ENCODE measurements around the gene VN1R4. TPM values are rescaled to one million over a fixed set of nuclear protein-coding genes. Genes with fewer than 3 reads are reported as not detected.
"Not testable (repeated sequence)": the region's sequence is repeated elsewhere in the genome, so short reads cannot be mapped to it uniquely, and the experiment has no call there.

VN1R4 gene
- total RNA-seq, 1 experiment from 2014 or later: not detected

DNA sequence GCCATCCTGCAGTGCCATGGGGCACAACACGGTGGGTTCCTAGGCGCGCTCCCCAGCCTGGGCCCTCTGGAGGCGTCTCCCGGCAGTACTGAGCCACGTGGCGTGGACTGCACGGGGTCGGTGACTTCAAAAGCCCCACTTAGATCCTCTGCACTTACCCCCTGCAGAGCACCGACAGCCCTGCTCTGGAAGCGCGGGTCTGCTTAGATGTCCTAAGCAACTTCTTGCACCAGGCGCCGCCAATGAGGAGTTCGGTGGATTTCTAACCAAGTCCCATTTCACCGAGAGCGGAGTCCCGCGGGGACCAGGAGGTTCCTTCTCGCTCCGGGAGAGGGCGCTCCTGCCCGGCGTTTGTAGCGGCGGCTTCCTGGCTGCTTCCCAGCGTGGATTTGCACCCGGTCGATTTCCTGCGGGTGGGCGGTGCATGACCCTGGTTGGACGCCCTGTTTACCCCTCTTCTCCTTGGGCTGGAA is 40.9 kb upstream of the VN1R4 start:
- no TSS peak for BruUV-seq (replicated peaks)
- ChIA-PET POLR2A (no interaction called here), CTCF (no interaction called here)
- TF ChIP-seq, protein P1, sequence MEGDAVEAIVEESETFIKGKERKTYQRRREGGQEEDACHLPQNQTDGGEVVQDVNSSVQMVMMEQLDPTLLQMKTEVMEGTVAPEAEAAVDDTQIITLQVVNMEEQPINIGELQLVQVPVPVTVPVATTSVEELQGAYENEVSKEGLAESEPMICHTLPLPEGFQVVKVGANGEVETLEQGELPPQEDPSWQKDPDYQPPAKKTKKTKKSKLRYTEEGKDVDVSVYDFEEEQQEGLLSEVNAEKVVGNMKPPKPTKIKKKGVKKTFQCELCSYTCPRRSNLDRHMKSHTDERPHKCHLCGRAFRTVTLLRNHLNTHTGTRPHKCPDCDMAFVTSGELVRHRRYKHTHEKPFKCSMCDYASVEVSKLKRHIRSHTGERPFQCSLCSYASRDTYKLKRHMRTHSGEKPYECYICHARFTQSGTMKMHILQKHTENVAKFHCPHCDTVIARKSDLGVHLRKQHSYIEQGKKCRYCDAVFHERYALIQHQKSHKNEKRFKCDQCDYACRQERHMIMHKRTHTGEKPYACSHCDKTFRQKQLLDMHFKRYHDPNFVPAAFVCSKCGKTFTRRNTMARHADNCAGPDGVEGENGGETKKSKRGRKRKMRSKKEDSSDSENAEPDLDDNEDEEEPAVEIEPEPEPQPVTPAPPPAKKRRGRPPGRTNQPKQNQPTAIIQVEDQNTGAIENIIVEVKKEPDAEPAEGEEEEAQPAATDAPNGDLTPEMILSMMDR (IDR thresholded peaks at IDR 0.05): peak; percentile 80
- TF ChIP-seq, protein P2, sequence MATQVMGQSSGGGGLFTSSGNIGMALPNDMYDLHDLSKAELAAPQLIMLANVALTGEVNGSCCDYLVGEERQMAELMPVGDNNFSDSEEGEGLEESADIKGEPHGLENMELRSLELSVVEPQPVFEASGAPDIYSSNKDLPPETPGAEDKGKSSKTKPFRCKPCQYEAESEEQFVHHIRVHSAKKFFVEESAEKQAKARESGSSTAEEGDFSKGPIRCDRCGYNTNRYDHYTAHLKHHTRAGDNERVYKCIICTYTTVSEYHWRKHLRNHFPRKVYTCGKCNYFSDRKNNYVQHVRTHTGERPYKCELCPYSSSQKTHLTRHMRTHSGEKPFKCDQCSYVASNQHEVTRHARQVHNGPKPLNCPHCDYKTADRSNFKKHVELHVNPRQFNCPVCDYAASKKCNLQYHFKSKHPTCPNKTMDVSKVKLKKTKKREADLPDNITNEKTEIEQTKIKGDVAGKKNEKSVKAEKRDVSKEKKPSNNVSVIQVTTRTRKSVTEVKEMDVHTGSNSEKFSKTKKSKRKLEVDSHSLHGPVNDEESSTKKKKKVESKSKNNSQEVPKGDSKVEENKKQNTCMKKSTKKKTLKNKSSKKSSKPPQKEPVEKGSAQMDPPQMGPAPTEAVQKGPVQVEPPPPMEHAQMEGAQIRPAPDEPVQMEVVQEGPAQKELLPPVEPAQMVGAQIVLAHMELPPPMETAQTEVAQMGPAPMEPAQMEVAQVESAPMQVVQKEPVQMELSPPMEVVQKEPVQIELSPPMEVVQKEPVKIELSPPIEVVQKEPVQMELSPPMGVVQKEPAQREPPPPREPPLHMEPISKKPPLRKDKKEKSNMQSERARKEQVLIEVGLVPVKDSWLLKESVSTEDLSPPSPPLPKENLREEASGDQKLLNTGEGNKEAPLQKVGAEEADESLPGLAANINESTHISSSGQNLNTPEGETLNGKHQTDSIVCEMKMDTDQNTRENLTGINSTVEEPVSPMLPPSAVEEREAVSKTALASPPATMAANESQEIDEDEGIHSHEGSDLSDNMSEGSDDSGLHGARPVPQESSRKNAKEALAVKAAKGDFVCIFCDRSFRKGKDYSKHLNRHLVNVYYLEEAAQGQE (IDR thresholded peaks at IDR 0.05; ENCODE audit: insufficient read depth in 1 of 2, low read depth in 2 of 2, low read length in 1 of 2): no peak
- TF ChIP-seq SIN3A (IDR thresholded peaks at IDR 0.05; ENCODE audit: borderline replicate concordance, insufficient read depth, low read depth, low read length) (no peak), TCF7L2 (IDR thresholded peaks at IDR 0.05; ENCODE audit: low read depth, low read length) (peak; percentile 58; the same call in 1 of the 2 replicates), POLR2AphosphoS5 (IDR thresholded peaks at IDR 0.05; ENCODE audit: low read depth, low read length) (no peak)
- ATAC-seq: peak; percentile 56
- no peak overlapping the region for H3K27ac ChIP-seq (ENCODE audit: low read length)
- intact Hi-C loops (cut with micrococcal nuclease; ENCODE audit: unreplicated experiment) (no loop called here), in situ Hi-C loops (cut with HindIII; ENCODE audit: low pct_unique_long_range_greater_than_20kb, low sequenced_read_pairs) (no loop called here)
- H3K9me3 ChIP-seq (ENCODE audit: control insufficient read depth, insufficient read depth, low read depth, low read length): no peaks in the 10 kb centered on the region
- peaks cover 4% of the 10 kb centered on the region; the same call in 1 of the 2 replicates for H3K4me1 ChIP-seq (ENCODE audit: control insufficient read depth, insufficient read depth, low read length)
- no peak for DNase-seq (ENCODE audit: low read depth, low spot score)
- H3K4me3 ChIP-seq (ENCODE audit: low read depth in 2 of 2, low read length in 2 of 2): no peak overlapping the region
- H3K27me3 ChIP-seq (ENCODE audit: control insufficient read depth, insufficient read depth, low read length): 0 out of 2 replicates have a peak, but pooled peaks cover 3% of the 10 kb centered on the region
- H3K36me3 ChIP-seq (ENCODE audit: control insufficient read depth, insufficient read depth, low read length): no peaks in the 10 kb centered on the region

- ATAC-seq; H3K9me3 ChIP-seq (ENCODE audit: control insufficient read depth, insufficient read depth, low read depth, low read length); H3K27me3 ChIP-seq (ENCODE audit: control insufficient read depth, insufficient read depth, low read length); H3K36me3 ChIP-seq (ENCODE audit: control insufficient read depth, insufficient read depth, low read length); BruUV-seq (replicated peaks); H3K27ac ChIP-seq (ENCODE audit: low read length); DNase-seq (ENCODE audit: low read depth, low spot score); POLR2A ChIA-PET; in situ Hi-C loops (cut with HindIII; ENCODE audit: low pct_unique_long_range_greater_than_20kb, low sequenced_read_pairs); H3K4me1 ChIP-seq (ENCODE audit: control insufficient read depth, insufficient read depth, low read length); H3K4me3 ChIP-seq (ENCODE audit: low read depth in 2 of 2, low read length in 2 of 2); intact Hi-C loops (cut with micrococcal nuclease; ENCODE audit: unreplicated experiment); CTCF ChIA-PET: not testable (repeated sequence)
Measured at GRCh38 chr19:53301341-53301740, 33.8 kb upstream of the VN1R4 start.

GRCh38 chr19:53294786-53295441 is 27.4 kb upstream of the VN1R4 start:
- POLR2A ChIA-PET: no interaction called here
- no peak overlapping the region for H3K27ac ChIP-seq (ENCODE audit: low read length)
- CTCF ChIA-PET: no interaction called here
- TF ChIP-seq POLR2AphosphoS5 (IDR thresholded peaks at IDR 0.05; ENCODE audit: low read depth, low read length): no peak
- no peak for TF ChIP-seq TCF7L2 (IDR thresholded peaks at IDR 0.05; ENCODE audit: low read depth, low read length)
- TF ChIP-seq, protein P1 (IDR thresholded peaks at IDR 0.05): no peak
- TF ChIP-seq SIN3A (IDR thresholded peaks at IDR 0.05; ENCODE audit: borderline replicate concordance, insufficient read depth, low read depth, low read length): no peak
- TF ChIP-seq, protein P2 (IDR thresholded peaks at IDR 0.05; ENCODE audit: insufficient read depth in 1 of 2, low read depth in 2 of 2, low read length in 1 of 2): no peak
- intact Hi-C loops (cut with micrococcal nuclease; ENCODE audit: unreplicated experiment): no loop called here
- no TSS peak for BruUV-seq (replicated peaks)
- H3K36me3 ChIP-seq (ENCODE audit: control insufficient read depth, insufficient read depth, low read length): no peaks in the 10 kb centered on the region
- peaks cover 33% of the 10 kb centered on the region for H3K9me3 ChIP-seq (ENCODE audit: control insufficient read depth, insufficient read depth, low read depth, low read length)
- H3K27me3 ChIP-seq (ENCODE audit: control insufficient read depth, insufficient read depth, low read length): no peaks in the 10 kb centered on the region
- no peak for DNase-seq (ENCODE audit: low read depth, low spot score)
- in situ Hi-C loops (cut with HindIII; ENCODE audit: low pct_unique_long_range_greater_than_20kb, low sequenced_read_pairs): no loop called here
- H3K4me3 ChIP-seq (ENCODE audit: low read depth in 2 of 2, low read length in 2 of 2): no peak overlapping the region
- H3K4me1 ChIP-seq (ENCODE audit: control insufficient read depth, insufficient read depth, low read length): no peaks in the 10 kb centered on the region
- ATAC-seq: no peak
